Kidney (tissue), 14 donors: Measurements from ENCODE around the gene HIRA. TPM values are rescaled to one million over a fixed set of nuclear protein-coding genes. Genes with fewer than 3 reads are reported as not detected.

Experiments used
- DNase-seq, 5 donors: peaks; one replicate each; pipeline ENCODE4 v3.0.0-alpha.2; 2013 to 2020
- FAIRE-seq: peaks from 2 replicates; lab custom pipeline; 2012; peaks lifted over from hg19 to GRCh38; lab: Jason Lieb, UNC
- H3K27ac ChIP-seq, 2 donors: one replicate each; pipeline ENCODE4 v1.7.0; 2013; ENCODE audit warnings: low read depth in 2 of 2, low read length in 2 of 2, inconsistent platforms in 1 of 2
- H3K27me3 ChIP-seq: one replicate; pipeline ENCODE4 v1.7.1; 2013; ENCODE audit warnings: low read length, inconsistent platforms; ENCODE audit not compliant: control insufficient read depth, insufficient read depth
- H3K36me3 ChIP-seq, 3 donors: one replicate each; pipeline versions ENCODE4 v1.7.0 to v1.7.1; 2013; ENCODE audit warnings: low read length in 3 of 3, control low read depth in 1 of 3, inconsistent platforms in 1 of 3; ENCODE audit not compliant: insufficient read depth in 3 of 3, control insufficient read depth in 2 of 3
- H3K4me1 ChIP-seq, 3 donors: one replicate each; pipeline versions ENCODE4 v1.7.0 to v1.7.1; 2013; ENCODE audit warnings: low read length in 3 of 3, inconsistent platforms in 1 of 3, low read depth in 1 of 3; ENCODE audit not compliant: control insufficient read depth in 2 of 3, insufficient read depth in 2 of 3
- H3K4me3 ChIP-seq, 3 donors: one replicate each; pipeline versions ENCODE4 v1.7.0 to v1.8.1; 2013; ENCODE audit warnings: low read length in 3 of 3, control low read depth in 1 of 3, inconsistent platforms in 1 of 3
- H3K9ac ChIP-seq, 3 donors: one replicate each; pipeline versions ENCODE4 v1.7.0 to v1.7.1; 2013; ENCODE audit warnings: low read length in 3 of 3, control low read depth in 1 of 3, inconsistent platforms in 1 of 3
- H3K9me3 ChIP-seq, 3 donors: one replicate each; pipeline versions ENCODE4 v1.7.0 to v1.7.1; 2013; ENCODE audit warnings: low read length in 3 of 3, control low read depth in 1 of 3, inconsistent platforms in 1 of 3; ENCODE audit not compliant: control insufficient read depth in 2 of 3, insufficient read depth in 1 of 3
- CTCF ChIP-seq: IDR thresholded peaks from 3 replicates; pipeline ENCODE4 v1.5.1; 2012; ENCODE audit warnings: mild to moderate bottlenecking, moderate library complexity, borderline replicate concordance; ENCODE audit not compliant: insufficient read depth; ENCODE audit errors: extremely low read depth
- intact Hi-C: fragments of 100-400 bp; cut with DNase I; formaldehyde crosslinking; loops from one replicate; pipeline ENCODE4 v1.11.1; 2022
- polyA plus RNA-seq: library from polyadenylated mRNA; stranded (reverse); fragments of 350-450 nt; fragmentation: Illumina TruSeq; extraction: RNeasy Lipid Tissue Mini Kit (QIAGEN cat#74804); gene quantifications from one replicate; pipeline ENCODE4 v1.2.3, GENCODE V29; 2014; ENCODE audit warnings: low read depth, low replicate concordance; ENCODE audit not compliant: insufficient read depth
- total RNA-seq: library from RNA; stranded (reverse); fragmentation: NEBNext Ultra II Directional; extraction: Animal tissue kit (Norgen Biotek cat#: 25700); gene quantifications from one replicate; pipeline ENCODE4 v1.2.1, GENCODE V29; 2021
- donor health status: control.
- donor health status: control.
- donor health status: control.
- donor health status: control.
- donor health status: control.
- donor health status: DM: yes; HTN: yes; CAD: no.
- donor health status: Normal renal cell carcinoma (clear cell type).

HIRA gene
- total and polyA plus RNA-seq, 2 donors from 2014 or later = 18.5 to 26.8 TPM

GRCh38 chr22:19394274-19395050, 37.1 kb downstream of the HIRA start:
- no peak for DNase-seq

DNA sequence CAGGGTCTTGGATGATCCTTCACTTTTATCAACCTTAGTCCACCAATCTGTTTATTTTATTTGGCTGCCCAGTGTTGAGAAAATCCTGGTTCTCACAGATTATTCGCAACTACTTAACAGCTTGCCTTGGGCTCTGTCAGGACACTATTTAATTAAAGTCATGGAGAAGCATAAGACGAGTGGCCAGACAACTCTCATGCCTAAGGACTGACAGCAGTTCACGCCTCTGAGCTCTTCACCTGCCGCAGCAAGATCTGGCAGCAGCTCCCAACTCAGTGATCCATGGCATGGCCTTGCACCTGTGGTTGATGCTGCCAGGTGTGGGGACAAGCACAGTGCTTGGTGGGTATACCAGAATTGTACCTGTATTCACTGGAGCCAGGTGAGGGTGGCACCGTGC, 37.8 kb downstream of the HIRA start:
- Histone ChIP-seq H3K9ac (no peak overlapping the region), H3K36me3 (peaks cover 0 to 67% (median 51%) of the 10 kb centered on the region in 3 donors), H3K4me1 (no peaks in the 10 kb centered on the region), H3K27me3 (no peaks in the 10 kb centered on the region), H3K4me3 (no peak overlapping the region), H3K9me3 (no peaks in the 10 kb centered on the region), H3K27ac (no peak overlapping the region)
- no peak for DNase-seq
- TF ChIP-seq CTCF = no peak
- intact Hi-C loops = no loop called here
- FAIRE-seq = no peak

More at GRCh38 chr22:19394274-19395050, 37.1 kb downstream of the HIRA start:
- H3K9ac ChIP-seq = no peak overlapping the region
- no peaks in the 10 kb centered on the region for H3K27me3 ChIP-seq
- no peak overlapping the region for H3K4me3 ChIP-seq
- FAIRE-seq = no peak
- no peaks in the 10 kb centered on the region for H3K9me3 ChIP-seq
- H3K36me3 ChIP-seq = peaks cover 0 to 63% (median 48%) of the 10 kb centered on the region in 3 donors
- TF ChIP-seq CTCF = no peak
- no peak overlapping the region for H3K27ac ChIP-seq
- intact Hi-C loops = no loop called here
- H3K4me1 ChIP-seq = no peaks in the 10 kb centered on the region

DNA sequence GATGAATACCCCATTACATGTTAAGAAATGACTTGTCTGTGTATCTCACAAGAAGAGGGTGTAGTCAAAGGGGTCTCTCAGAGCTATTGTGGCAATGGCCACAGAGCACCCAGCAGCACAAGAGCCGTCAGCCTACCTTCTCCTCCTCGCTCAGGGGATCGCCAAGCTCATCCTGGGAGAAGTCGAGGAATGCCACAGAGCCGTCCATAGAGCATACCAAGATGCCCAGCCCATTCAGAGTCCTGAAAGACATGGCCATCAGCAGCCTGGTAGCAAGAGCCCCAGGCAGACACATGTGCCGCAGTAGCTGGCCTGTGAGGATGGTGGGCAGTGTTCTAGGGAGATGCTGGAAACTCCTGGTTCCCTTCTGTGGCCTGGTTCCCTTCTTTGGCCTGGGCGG, 44.0 kb downstream of the HIRA start:
- no peak overlapping the region for H3K4me3 ChIP-seq
- no peaks in the 10 kb centered on the region for H3K9me3 ChIP-seq
- H3K27me3 ChIP-seq = no peaks in the 10 kb centered on the region
- peaks cover 5 to 62% (median 58%) of the 10 kb centered on the region in 3 donors for H3K36me3 ChIP-seq
- no peak overlapping the region for H3K27ac ChIP-seq
- no peak for TF ChIP-seq CTCF
- DNase-seq (no peak), FAIRE-seq (no peak)
- intact Hi-C loops = no loop called here
- H3K9ac ChIP-seq = no peak overlapping the region
- H3K4me1 ChIP-seq = no peaks in the 10 kb centered on the region

DNA sequence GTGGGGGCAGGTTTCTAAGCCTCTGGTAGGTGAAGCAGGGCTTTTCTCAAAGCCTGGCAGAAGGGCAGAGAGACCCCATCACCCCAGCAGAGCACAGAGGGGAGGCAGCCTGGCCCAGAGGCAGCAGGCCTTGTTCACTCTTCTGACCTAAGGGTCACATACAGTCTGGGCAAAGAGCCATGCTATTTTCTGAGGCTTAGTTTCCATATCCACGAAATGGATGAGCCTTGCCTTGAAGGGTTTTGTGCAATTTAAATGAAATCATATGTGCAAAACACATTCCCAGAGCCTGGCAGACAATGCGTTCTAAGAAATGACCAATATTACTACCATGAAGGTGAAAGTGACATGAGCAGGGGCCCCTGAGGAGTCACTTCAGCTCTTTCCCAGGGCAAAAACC, 44.5 kb downstream of the HIRA start:
- Histone ChIP-seq H3K9me3 (no peaks in the 10 kb centered on the region), H3K27me3 (no peaks in the 10 kb centered on the region), H3K36me3 (peaks cover 5 to 65% (median 58%) of the 10 kb centered on the region in 3 donors), H3K4me1 (no peaks in the 10 kb centered on the region), H3K4me3 (no peak overlapping the region), H3K9ac (no peak overlapping the region), H3K27ac (no peak overlapping the region)
- no peak for TF ChIP-seq CTCF
- DNase-seq = no peak
- intact Hi-C loops = no loop called here
- FAIRE-seq = no peak
